ENCODE measurements around the gene AFM.

DNA sequence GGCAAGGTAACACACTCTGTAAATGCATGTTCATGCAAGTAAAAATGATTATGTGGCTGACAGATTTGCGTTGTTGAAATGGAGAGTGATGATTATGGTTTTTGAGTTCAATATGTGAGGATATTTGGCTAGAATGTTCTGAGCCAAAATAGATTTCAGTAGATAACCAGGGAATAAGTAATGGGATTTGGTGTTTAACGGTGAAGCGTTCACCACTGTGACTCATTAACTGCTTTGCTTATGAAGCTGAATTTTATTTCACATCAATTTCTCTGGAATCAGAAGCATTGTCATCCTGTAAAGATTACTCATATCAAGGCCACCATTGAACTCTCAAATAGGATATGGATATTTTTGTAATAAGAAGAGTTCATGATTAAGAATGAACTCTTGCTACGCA, 33.9 kb upstream of the AFM start:
- no peak for TF ChIP-seq CTCF (IDR thresholded peaks at IDR 0.05)
- no peak for TF ChIP-seq EZH2phosphoT487 (IDR thresholded peaks at IDR 0.05)
